Measurements from ENCODE around the gene NEK1. TPM values are rescaled to one million over a fixed set of nuclear protein-coding genes. Genes with fewer than 3 reads are reported as not detected.
"Not testable (repeated sequence)": the region's sequence is repeated elsewhere in the genome, so short reads cannot be mapped to it uniquely, and the experiment has no call there.

NEK1 gene
- total and polyA plus RNA-seq, 8 donors: 13.2 to 30.9 (median 26.9) TPM

- Histone ChIP-seq H3K27ac (no peak overlapping the region), H3K9me3 (no peaks in the 10 kb centered on the region), H3K27me3 (no peaks in the 10 kb centered on the region), H3K4me1 (peaks cover 0 to 4% of the 10 kb centered on the region in 2 donors), H3K36me3 (peaks cover 0 to 33% of the 10 kb centered on the region in 2 donors), H3K4me3 (no peak overlapping the region)
- ATAC-seq (no peak), DNase-seq (no peak)
- intact Hi-C loops (cut with DNase I): no loop called here
- no peak for TF ChIP-seq CTCF (IDR thresholded peaks at IDR 0.05)
Observed at GRCh38 chr4:169571435-169571834, 40.9 kb downstream of the NEK1 start.

- intact Hi-C loops (cut with DNase I); H3K4me3 ChIP-seq; H3K27me3 ChIP-seq; ATAC-seq; DNase-seq; H3K9me3 ChIP-seq; H3K27ac ChIP-seq; H3K4me1 ChIP-seq: not testable (repeated sequence)
- H3K36me3 ChIP-seq: peaks cover 0 to 28% of the 10 kb centered on the region in 2 donors
Observed at GRCh38 chr4:169571012-169571411, 41.4 kb downstream of the NEK1 start.

- H3K27ac ChIP-seq; H3K27me3 ChIP-seq; H3K4me3 ChIP-seq; H3K4me1 ChIP-seq; ATAC-seq; H3K9me3 ChIP-seq; intact Hi-C loops (cut with DNase I): not testable (repeated sequence)
- DNase-seq: peak in 1 of 4 donors; percentile 32
- peaks cover 0 to 21% of the 10 kb centered on the region in 2 donors for H3K36me3 ChIP-seq
Observed at GRCh38 chr4:169570266-169570665, 42.1 kb downstream of the NEK1 start.

GRCh38 chr4:169569188-169569587, 43.2 kb downstream of the NEK1 start:
- peaks cover 0 to 13% of the 10 kb centered on the region in 2 donors for H3K36me3 ChIP-seq
- H3K27me3 ChIP-seq; ATAC-seq; H3K9me3 ChIP-seq; intact Hi-C loops (cut with DNase I); H3K4me3 ChIP-seq; H3K27ac ChIP-seq; DNase-seq; H3K4me1 ChIP-seq: not testable (repeated sequence)

GRCh38 chr4:169567916-169568315, 44.5 kb downstream of the NEK1 start:
- H3K36me3 ChIP-seq: peaks cover 0 to 8% of the 10 kb centered on the region in 2 donors
- H3K27ac ChIP-seq: no peak overlapping the region
- DNase-seq (peak in 1 of 4 donors; percentile 3), ATAC-seq (no peak)
- H3K27me3 ChIP-seq: no peaks in the 10 kb centered on the region
- H3K4me3 ChIP-seq: no peak overlapping the region
- peaks cover 0 to 8% of the 10 kb centered on the region in 2 donors for H3K4me1 ChIP-seq
- intact Hi-C loops (cut with DNase I): no loop called here
- TF ChIP-seq CTCF (IDR thresholded peaks at IDR 0.05): no peak
- H3K9me3 ChIP-seq: no peaks in the 10 kb centered on the region

- Histone ChIP-seq H3K4me3 (no peak overlapping the region), H3K27ac (no peak overlapping the region), H3K27me3 (no peaks in the 10 kb centered on the region), H3K36me3 (no peaks in the 10 kb centered on the region), H3K9me3 (no peaks in the 10 kb centered on the region), H3K4me1 (peaks cover 0 to 8% of the 10 kb centered on the region in 2 donors)
- peak; percentile 80 for ATAC-seq
- TF ChIP-seq CTCF (IDR thresholded peaks at IDR 0.05): peak; percentile 46 to 62
- peak in 2 of 4 donors; percentile 62 to 76 for DNase-seq
- intact Hi-C loops (cut with DNase I): no loop called here
Observed at GRCh38 chr4:169566021-169566818, 46.2 kb downstream of the NEK1 start.

All from left lung (tissue), 10 donors.